Pancreas (tissue), 10 donors: Measurements from ENCODE around the gene CD79B. TPM values are rescaled to one million over a fixed set of nuclear protein-coding genes. Genes with fewer than 3 reads are reported as not detected.
A peak's percentile ranks its signal among the peaks of the same experiment; 100 is the strongest.
"Not testable (repeated sequence)": the region's sequence is repeated elsewhere in the genome, so short reads cannot be mapped to it uniquely, and the experiment has no call there.

ENCODE experiments used
- ATAC-seq, 4 donors: fragments of 200-7000 bp; cut with Tn5 transposase; one replicate each; pipeline versions ENCODE4 v1.8.0 to v1.9.1; 2020; ENCODE audit warnings: mild to moderate bottlenecking in 4 of 4, moderate library complexity in 4 of 4
- DNase-seq, 6 donors: peaks; one replicate each; pipeline ENCODE4 v3.0.0-alpha.2; 2020
- FAIRE-seq: peaks from 2 replicates; lab custom pipeline; 2012; peaks lifted over from hg19 to GRCh38; lab: Jason Lieb, UNC
- H3K27ac ChIP-seq, 4 donors: fragments of 200-600 bp; sonication (generic); 1 replicate in 3 of 4; 2 replicates in 1 of 4; pipeline versions ENCODE4 v1.5.0 to v1.8.0; 2020
- H3K27me3 ChIP-seq, 4 donors: fragments of 200-600 bp; one replicate each; pipeline ENCODE4 v1.8.0; 2021
- H3K36me3 ChIP-seq, 3 donors: fragments of 200-600 bp; sonication (generic) in 1 of 3; one replicate each; pipeline versions ENCODE4 v1.5.0 to v1.8.0; 2020 to 2021
- H3K4me1 ChIP-seq, 3 donors: fragments of 200-600 bp; one replicate each; pipeline ENCODE4 v1.8.0; 2021
- H3K4me3 ChIP-seq, 4 donors: fragments of 200-600 bp; sonication (generic) in 2 of 4; one replicate each; pipeline versions ENCODE4 v1.5.0 to v1.8.0; 2020 to 2021
- H3K9me3 ChIP-seq, 4 donors: fragments of 200-600 bp; one replicate each; pipeline ENCODE4 v1.8.0; 2021
- CTCF ChIP-seq, 4 donors: fragments of 200-600 bp; sonication (generic) in 3 of 4; IDR thresholded peaks; one replicate each; pipeline versions ENCODE4 v1.5.0 to v1.8.0; 2021; ENCODE audit warnings: antibody characterized with exemption in 4 of 4
- WGBS, 2 donors: extraction: QIAGEN DNeasy Blood & Tissue Kit; methylation state at CpG; one replicate each; pipeline ENCODE4 v1.1.7; 2013; 5-methylcytosine and 5-hydroxymethylcytosine counted together
- intact Hi-C, 3 donors: fragments of 100-400 bp; cut with DNase I; formaldehyde crosslinking; loops; one replicate each; pipeline versions ENCODE4 v1.11.1 to v1.14.2; 2022
- polyA plus RNA-seq, 2 donors: library from polyadenylated mRNA; stranded (reverse); fragments of 200-250 nt; gene quantifications; one replicate each; pipeline ENCODE4 v1.2.3, GENCODE V29; 2013
- total RNA-seq, 6 donors: library from RNA; stranded (reverse); fragmentation: NEBNext Ultra II Directional in 4 of 6; extraction: Animal tissue kit (Norgen Biotek cat#: 25700) in 4 of 6; gene quantifications; one replicate each; pipeline versions ENCODE4 v1.2.1 to v1.2.4, GENCODE V29; 2021 to 2023
- donor health status: healthy with polysubstance abuse.
- donor health status: DM: no; HTN: no; CAD: no; lungs with moderate emphysema.
- donor health status: DM: no; HTN: no; CAD: no.
- donor health status: control.
- donor health status: control.
- donor health status: Bipolar disorder and iron deficiency.
- donor health status: DM: yes; HTN: yes; CAD: no.
- donor health status: DM: no; HTN: no; CAD: no.
- donor health status: DM: no; HTN: no; CAD: no.
- donor health status: DM: yes; HTN: yes; CAD: no.

The CD79B gene
- total and polyA plus RNA-seq, 8 donors, result 0.20 to 1.2 (median 0.80) TPM

GRCh38 chr17:63894021-63894420 lies 38.1 kb downstream of the CD79B start:
- not testable (repeated sequence) for ATAC-seq, FAIRE-seq

GRCh38 chr17:63892316-63893037 lies 39.7 kb downstream of the CD79B start:
- H3K9me3 ChIP-seq, DNase-seq, H3K36me3 ChIP-seq, ATAC-seq, H3K4me1 ChIP-seq, intact Hi-C loops, H3K4me3 ChIP-seq, FAIRE-seq, H3K27me3 ChIP-seq, H3K27ac ChIP-seq: not testable (repeated sequence)
- 42 to 43% methylated on average over 11 of the region's 11 CpGs for WGBS, 2 donors

More at GRCh38 chr17:63894021-63894420, 38.1 kb downstream of the CD79B start:
- H3K27me3 ChIP-seq, H3K9me3 ChIP-seq, H3K36me3 ChIP-seq, H3K4me3 ChIP-seq, intact Hi-C loops, H3K27ac ChIP-seq, DNase-seq, H3K4me1 ChIP-seq: not testable (repeated sequence)
- 55 to 57% methylated on average over 3 of the region's 3 CpGs for WGBS, 2 donors

GRCh38 chr17:63889026-63889848 lies 42.9 kb downstream of the CD79B start:
- H3K4me1 ChIP-seq, H3K27me3 ChIP-seq, H3K36me3 ChIP-seq, FAIRE-seq, H3K9me3 ChIP-seq, DNase-seq, intact Hi-C loops, H3K4me3 ChIP-seq, H3K27ac ChIP-seq: not testable (repeated sequence)
- ATAC-seq, result peak in 3 of 4 donors; percentile 59 to 87 (median 84)
- TF ChIP-seq CTCF (IDR thresholded peaks at IDR 0.05), result peak in 2 of 4 donors; percentile 14
- 20 to 27% methylated on average over 13 of the region's 13 CpGs for WGBS, 2 donors

GRCh38 chr17:63885119-63885518 lies 47.0 kb downstream of the CD79B start:
- H3K36me3 ChIP-seq, H3K27me3 ChIP-seq, H3K9me3 ChIP-seq, H3K27ac ChIP-seq, ATAC-seq, FAIRE-seq, H3K4me1 ChIP-seq, H3K4me3 ChIP-seq, intact Hi-C loops, DNase-seq: not testable (repeated sequence)
- 83 to 88% methylated on average over 11 of the region's 11 CpGs for WGBS, 2 donors

GRCh38 chr17:63882626-63883126 lies 49.5 kb downstream of the CD79B start:
- intact Hi-C loops, FAIRE-seq, H3K36me3 ChIP-seq, H3K27me3 ChIP-seq, H3K9me3 ChIP-seq, ATAC-seq, H3K4me1 ChIP-seq, H3K27ac ChIP-seq, DNase-seq, H3K4me3 ChIP-seq: not testable (repeated sequence)
- WGBS, 2 donors, result 70 to 79% methylated on average over 9 of the region's 9 CpGs

GRCh38 chr17:63881935-63882601 lies 50.1 kb downstream of the CD79B start, which contains the start of gene GH2:
TSS of gene GH2 (minus strand) at chr17:63881944. CDS start at chr17:63881801, 143 bp downstream.
- TF ChIP-seq CTCF (IDR thresholded peaks at IDR 0.05), result peak; percentile 24 to 47 (median 34)
- DNase-seq (peak in 5 of 6 donors; percentile 27 to 62 (median 53)), ATAC-seq (peak; percentile 55 to 94 (median 90)), FAIRE-seq (no peak)
- Histone ChIP-seq H3K4me1 (no peaks in the 10 kb centered on the region), H3K9me3 (no peaks in the 10 kb centered on the region), H3K27me3 (no peaks in the 10 kb centered on the region), H3K36me3 (no peaks in the 10 kb centered on the region), H3K4me3 (no peak within 1 kb of the TSS), H3K27ac (no peak within 1 kb of the TSS)
- intact Hi-C loops, result no loop called here
- 31 to 45% methylated on average over 12 to 15 of the region's 15 CpGs for WGBS, 2 donors

- H3K27ac ChIP-seq, FAIRE-seq, DNase-seq, H3K27me3 ChIP-seq, intact Hi-C loops, H3K4me1 ChIP-seq, H3K9me3 ChIP-seq, H3K4me3 ChIP-seq, H3K36me3 ChIP-seq: not testable (repeated sequence)
- 61 to 63% methylated on average over 11 of the region's 11 CpGs for WGBS, 2 donors
- peak in 3 of 4 donors; percentile 24 to 39 (median 26) for ATAC-seq
These were observed 50.8 kb downstream of the CD79B start for GRCh38 chr17:63881337-63881736.
